OCI-M2 (cell line): ENCODE data around the gene MAPK8.

Experiments
- DNase-seq: peaks from one replicate; lab custom pipeline; 2025; ENCODE audit not compliant: unreplicated experiment; lab: John Stamatoyannopoulos, UW

The MAPK8 gene

GRCh38 chr10:48447356-48448215 is 141.1 kb downstream of the MAPK8 start:
- DNase-seq, result no peak

GRCh38 chr10:48448796-48449195 is 142.3 kb downstream of the MAPK8 start:
- DNase-seq, result no peak

DNA sequence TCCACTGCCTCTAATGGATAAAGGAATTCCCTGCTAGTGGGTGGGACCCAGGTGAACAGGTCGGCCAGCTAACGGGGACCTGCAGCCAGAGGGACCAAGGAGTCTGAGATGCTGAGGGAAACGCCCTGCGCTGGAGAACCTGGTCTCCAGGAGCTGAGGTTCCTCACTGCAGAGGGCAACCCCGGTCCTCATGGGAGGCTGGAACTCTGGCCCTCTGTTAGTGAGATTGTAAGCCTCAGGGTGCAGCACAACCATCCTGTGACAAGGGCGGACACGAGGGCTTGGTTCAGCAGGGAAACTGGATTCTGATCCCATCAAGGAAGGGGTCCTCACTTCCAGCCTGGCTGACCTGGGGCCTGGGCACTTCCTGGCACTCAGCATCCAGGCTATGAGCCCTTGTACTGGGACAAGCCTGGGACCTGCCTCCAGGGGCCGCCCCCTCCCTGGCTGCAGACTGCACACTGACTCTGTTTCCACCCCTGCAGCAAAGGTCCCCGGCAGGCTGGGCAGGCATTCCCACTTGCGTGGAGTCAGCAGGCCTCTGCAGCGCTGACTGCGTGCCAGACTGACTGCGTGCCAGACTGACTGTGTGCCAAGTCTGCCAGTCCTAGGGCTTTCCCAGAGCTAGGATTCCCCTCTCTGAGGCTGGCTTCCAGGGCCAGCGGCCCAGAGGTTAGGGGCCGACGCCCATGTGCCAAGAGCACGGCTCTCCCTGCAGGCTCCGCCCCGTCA is 143.2 kb downstream of the MAPK8 start:
- no peak for DNase-seq

DNA sequence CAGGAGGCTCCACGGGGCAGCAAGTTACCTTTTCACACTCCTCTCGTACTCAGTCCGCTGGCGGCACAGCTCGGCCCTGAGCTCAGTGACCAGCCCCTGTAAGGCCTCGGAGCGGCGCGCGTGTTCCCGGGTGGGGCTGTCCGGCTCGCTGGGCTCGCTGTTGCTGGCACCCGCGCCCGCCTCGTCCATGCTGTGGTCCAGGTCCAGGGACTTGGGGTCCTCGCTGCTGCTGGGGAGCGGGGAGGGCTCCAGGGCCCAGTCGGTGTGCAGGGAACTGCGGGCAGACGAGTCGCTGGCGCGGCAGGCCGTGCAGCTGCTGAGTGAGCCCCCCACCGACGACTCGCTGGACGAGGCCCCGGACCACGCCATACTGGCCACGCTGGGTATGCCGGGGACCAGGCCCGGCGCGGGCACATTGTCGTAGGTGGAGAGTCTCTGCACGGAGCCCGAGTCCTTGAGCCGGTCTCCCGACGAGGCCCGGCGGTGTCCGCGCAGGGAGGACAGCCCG is 143.8 kb downstream of the MAPK8 start:
- no peak for DNase-seq

DNA sequence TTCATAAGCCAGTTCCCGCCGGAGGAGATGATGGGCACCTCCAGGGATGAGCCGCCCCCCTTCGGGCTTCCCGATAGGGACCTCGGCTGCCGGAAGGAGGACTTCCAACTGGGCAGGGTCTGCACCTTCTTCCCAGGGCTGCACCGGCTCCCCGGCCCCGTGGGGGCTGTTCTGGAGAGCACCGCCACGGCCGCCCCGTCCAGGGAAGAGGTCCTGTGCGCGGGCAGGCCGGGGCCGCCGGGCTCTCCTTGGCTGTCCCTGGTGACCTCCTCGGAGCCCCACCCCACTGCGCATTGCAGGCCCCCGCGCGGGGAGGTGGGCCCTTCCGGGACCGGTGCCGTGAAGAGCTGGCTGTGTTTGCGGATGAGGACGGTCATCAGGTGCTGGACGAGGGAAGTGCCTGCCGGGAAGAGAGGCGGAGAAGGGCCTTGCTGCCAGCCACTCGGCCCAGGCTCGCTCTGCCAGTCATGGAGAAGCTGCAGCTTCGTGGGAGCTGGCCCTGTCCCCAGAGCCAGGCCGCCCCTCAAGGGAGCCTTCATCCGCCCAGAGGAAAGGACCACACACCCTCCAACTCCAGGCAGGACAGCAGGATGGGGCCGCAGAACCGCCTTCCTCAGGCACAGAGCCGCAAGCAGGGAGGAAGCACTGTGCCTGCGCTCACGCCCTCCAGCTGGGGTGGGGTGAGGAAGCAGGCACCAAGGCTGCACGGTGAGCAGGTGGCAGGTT is 144.4 kb downstream of the MAPK8 start:
- DNase-seq, result no peak

DNA sequence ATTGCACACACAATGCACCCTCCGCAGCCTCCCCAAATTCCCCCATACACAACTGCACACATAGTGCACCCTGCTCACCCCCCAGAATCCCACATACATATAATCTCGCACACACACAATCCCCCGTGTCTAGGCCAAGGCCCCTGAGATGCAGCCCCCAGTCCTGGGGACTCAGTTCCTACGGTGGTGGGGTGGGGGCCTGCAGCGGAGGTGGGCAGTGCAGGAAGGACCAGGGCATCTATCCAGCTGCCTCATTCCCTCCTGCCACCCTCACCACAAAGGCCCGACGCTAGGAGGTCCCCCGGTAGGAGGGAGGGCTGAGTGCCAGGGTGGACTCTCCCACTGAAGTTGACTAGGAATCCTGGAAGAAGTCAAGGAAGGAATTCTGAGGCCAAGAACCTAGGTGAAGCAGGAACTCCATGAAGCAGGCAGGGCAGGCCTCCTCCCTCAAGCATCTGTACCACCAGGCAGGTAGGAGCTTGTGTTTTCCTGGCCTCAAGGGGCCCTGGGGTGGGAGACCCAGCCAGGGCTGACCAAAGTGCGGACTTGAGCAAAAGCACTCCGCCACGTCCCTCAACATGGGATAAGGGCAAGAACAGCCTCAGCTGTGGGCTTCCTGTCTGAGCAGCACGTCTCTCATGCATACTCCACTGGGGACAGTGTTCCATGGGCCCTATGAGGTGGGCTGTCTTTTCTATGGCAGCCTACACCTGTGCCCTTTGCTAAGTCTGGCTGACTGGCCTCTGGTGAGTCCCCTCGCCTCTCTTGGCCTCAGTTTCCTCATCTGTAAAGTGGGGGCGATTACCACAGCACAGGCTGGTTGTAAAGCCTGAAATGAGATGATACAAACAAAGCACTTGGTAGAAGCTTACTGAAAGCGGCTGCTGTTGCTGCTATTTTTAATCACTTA is 145.7 kb downstream of the MAPK8 start:
- no peak for DNase-seq

GRCh38 chr10:48452879-48453412 is 146.5 kb downstream of the MAPK8 start:
- no peak for DNase-seq

DNA sequence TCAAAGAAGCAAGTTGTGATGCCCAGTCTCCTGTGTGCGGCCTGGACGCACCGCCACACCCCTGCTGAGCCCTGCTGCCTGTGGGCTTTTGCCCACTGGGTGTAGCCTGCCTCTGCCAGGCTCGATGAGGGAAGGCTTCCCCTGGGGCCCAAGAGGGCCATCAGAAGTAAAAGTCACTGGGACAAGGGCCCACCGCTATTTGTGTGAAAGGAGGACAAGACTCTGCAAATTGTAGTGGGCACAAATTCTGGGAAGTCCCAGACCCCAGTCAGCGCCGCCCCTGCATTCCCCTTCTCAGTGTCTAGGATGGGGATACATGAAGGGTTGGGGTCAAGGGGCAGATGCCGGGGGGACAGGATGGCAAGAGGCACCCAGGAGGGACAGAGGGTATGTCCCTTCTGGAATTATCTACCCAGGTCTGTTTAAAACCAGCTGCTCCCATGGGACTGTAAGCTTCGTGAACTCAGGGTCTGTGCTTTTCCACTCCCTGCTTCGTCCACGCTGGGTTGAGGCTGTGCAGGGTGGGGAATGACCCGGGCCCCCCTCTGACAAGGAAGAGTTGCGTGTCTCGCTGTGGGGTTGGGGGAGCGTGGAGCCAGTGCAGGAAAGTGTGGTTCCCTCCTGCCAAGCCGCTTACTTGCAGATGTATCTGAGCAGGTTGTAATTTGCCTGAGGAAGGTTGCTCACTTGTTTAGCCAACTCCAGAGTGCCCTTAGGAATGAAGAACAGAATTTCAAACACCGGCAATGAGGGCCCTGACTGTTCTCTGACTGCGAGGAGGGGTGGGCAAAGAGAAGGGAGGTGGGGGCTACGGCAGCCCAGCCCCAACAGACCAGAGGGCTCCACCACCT is 147.2 kb downstream of the MAPK8 start:
- DNase-seq, result no peak

GRCh38 chr10:48454302-48455054 is 148.0 kb downstream of the MAPK8 start:
- DNase-seq, result no peak

DNA sequence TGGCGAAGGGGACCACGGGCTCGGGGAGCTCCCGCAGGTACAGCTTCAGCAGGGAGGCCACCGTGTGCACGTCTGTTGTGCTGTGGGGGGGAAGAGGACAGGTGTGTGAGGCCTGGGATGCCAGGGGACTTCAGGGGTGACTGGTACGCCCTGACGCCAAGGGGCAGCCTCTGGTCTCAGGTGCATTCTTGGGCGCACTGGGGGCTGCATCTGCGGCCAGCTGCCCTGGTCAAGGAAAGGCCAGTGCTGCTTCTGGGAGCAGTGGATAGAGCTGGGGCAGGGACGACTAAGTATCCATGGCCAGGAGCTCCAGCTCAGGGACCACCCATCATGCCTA is 148.5 kb downstream of the MAPK8 start:
- DNase-seq, result no peak

DNA sequence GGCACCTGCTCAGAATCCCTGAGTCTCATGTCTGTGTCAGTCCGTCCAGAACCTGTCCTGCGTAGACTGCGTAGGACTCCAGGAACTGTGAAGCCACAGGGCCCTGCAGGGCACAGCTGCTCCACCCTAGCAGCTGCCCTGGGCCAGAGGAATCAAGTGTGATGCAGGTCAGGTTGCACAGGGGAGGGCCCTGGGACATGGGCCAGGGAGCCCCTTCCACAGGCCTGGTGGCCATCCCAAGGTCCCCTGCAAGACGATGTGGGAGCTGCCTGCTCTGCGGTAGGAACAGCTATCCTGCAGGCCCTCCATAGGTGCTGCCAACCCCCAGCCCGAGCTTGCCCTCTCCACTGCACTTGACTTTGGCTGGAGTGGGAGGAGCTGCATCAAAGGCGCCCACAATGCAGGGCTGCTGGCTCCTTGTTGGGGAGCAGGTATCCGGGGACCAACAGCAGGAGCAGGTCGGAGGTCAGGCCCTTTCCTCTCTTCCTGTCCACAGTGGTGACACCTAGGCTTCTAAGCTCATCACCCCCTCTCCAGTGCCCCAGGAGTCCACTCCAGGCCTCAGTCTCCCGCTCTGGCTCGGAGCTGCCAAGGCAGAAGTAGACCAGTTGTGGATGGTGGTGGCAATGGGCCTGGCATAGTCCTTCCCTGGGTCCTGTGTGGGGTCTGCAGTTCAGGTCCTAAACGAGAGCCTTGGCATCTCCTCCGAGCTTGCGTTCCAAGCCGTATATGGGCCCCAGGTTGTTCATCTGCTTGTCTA is 149.1 kb downstream of the MAPK8 start:
- no peak for DNase-seq

GRCh38 chr10:48456361-48456804 is 149.9 kb downstream of the MAPK8 start:
- no peak for DNase-seq

- no peak for DNase-seq
These were observed 150.6 kb downstream of the MAPK8 start for GRCh38 chr10:48456808-48457761.

DNA sequence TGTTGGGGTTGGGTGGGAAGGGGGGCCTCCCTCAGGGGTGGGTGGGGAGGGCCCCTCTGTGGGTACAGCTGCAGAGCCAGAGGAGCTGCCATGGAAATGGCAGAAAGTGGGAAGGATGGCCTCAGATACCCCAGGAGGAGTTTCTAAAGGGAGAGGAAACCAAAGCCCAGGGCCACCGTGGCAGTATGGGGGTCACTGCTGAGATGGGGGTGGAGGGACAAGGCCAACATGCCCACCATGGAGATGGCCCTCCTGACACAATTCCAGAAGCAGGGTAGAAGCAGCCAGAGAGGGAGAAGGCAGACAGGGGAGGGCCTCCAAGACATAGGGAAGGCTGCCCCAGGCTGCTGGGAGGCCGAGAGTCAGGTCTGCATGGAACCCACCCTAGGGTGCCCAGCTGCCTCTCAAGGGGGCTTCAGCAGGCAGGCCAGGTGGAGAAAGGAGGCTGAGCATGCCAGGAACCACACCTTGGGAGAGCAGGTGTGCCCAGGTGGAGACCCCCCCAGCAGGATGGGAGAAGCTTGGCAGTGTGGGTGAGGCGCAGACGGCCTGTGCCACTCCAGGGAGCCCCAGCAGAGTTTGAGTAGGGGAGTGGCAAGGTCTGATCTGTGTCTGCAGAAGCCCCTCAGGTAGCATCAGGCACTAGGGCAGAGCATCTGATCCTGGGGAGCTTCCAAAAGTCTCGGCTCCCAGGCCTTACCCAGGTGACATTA is 151.6 kb downstream of the MAPK8 start:
- no peak for DNase-seq

- no peak for DNase-seq
These were observed 152.2 kb downstream of the MAPK8 start for GRCh38 chr10:48458662-48459048.
